Measurements from ENCODE around the gene HRH4.

HRH4 gene

GRCh38 chr18:24462838-24463775 is 2.7 kb downstream of the HRH4 start:
- TF ChIP-seq CTCF (IDR thresholded peaks at IDR 0.05; ENCODE audit: borderline replicate concordance, insufficient read depth, low read depth, low read length) = no peak

GRCh38 chr18:24465486-24465885 is 5.0 kb downstream of the HRH4 start:
- TF ChIP-seq CTCF (IDR thresholded peaks at IDR 0.05; ENCODE audit: borderline replicate concordance, insufficient read depth, low read depth, low read length) = no peak
- no peak overlapping the region for H3K4me3 ChIP-seq (ENCODE audit: low read depth, low read length)

More at GRCh38 chr18:24462838-24463775, 2.7 kb downstream of the HRH4 start:
- H3K4me3 ChIP-seq (ENCODE audit: low read depth, low read length) = no peak overlapping the region

GRCh38 chr18:24466771-24467170 is 6.3 kb downstream of the HRH4 start:
- no peak for TF ChIP-seq CTCF (IDR thresholded peaks at IDR 0.05; ENCODE audit: borderline replicate concordance, insufficient read depth, low read depth, low read length)
- no peak overlapping the region for H3K4me3 ChIP-seq (ENCODE audit: low read depth, low read length)

- no peak for TF ChIP-seq CTCF (IDR thresholded peaks at IDR 0.05; ENCODE audit: borderline replicate concordance, insufficient read depth, low read depth, low read length)
- no peak overlapping the region for H3K4me3 ChIP-seq (ENCODE audit: low read depth, low read length)
Observed at GRCh38 chr18:24470022-24470618, 9.7 kb downstream of the HRH4 start.

GRCh38 chr18:24470805-24471204 is 10.4 kb downstream of the HRH4 start:
- no peak overlapping the region for H3K4me3 ChIP-seq (ENCODE audit: low read depth, low read length)
- TF ChIP-seq CTCF (IDR thresholded peaks at IDR 0.05; ENCODE audit: borderline replicate concordance, insufficient read depth, low read depth, low read length) = no peak

GRCh38 chr18:24472591-24472990 is 12.2 kb downstream of the HRH4 start:
- no peak overlapping the region for H3K4me3 ChIP-seq (ENCODE audit: low read depth, low read length)
- no peak for TF ChIP-seq CTCF (IDR thresholded peaks at IDR 0.05; ENCODE audit: borderline replicate concordance, insufficient read depth, low read depth, low read length)
